OCI-LY3 (cell line): ENCODE results near the gene MTMR2.

ENCODE experiments used
- CTCF ChIP-seq: fragments of 200-600, 300-600 bp; sonication (generic); IDR thresholded peaks from 2 replicates; pipeline ENCODE4 v1.5.1; 2014; ENCODE audit warnings: antibody characterized with exemption, low read length, low read depth
- EZH2phosphoT487 ChIP-seq: fragments of 200-600 bp; shearing (Covaris generic); IDR thresholded peaks from 2 replicates; pipeline ENCODE4 v1.6.1; 2018; ENCODE audit warnings: antibody characterized with exemption, mixed run types, low read depth

DNA sequence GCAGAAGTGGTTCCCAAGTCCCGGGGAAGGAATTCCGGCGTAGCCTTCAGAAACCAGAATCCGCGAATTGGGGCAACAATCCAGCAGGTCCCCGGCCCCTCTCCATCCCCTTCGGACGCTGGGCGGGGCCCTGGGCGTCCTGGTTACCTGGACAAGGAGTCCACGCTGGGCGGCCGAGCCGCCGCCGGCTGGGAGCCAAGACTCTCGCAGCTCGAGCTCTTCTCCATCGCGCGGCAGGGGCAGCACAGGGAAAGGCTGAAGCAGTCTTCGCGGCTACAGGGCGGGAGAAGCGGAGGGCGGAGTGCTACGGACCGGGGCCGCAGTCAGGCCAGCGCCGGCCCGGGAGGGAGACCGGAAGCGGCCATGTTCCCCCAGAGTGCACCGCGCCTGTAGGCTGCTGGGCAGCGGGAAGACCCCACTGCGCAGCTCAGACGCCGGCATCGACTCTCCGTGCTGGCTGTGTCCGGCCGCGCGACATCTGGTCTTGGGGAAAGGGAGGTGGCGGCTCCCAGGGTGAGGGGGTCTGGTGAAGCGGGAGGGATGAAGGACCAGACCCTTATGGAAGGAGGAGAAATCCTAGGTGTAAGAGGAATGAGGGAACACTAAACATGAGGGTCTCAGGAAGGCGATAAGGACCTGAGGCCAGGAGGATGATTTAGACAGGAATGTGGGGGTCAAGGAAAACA, at the start of gene MTMR2:
- TF ChIP-seq CTCF (no peak), EZH2phosphoT487 (no peak)
